Renal cortical epithelial cell (primary cell): ENCODE results near the gene NKAIN2. TPM values are rescaled to one million over a fixed set of nuclear protein-coding genes. Genes with fewer than 3 reads are reported as not detected.

Experiments
- DNase-seq: peaks from one replicate; pipeline ENCODE4 v3.0.0-alpha.2; 2011; ENCODE audit warnings: low read depth
- total RNA-seq: library from RNA; depleted of rRNA; stranded (reverse); fragments of >200 nt; gene quantifications from 2 replicates; pipeline ENCODE4 v1.2.3, GENCODE V29; 2014

NKAIN2 gene
- total RNA-seq, 1 donor from 2014 or later: not detected

GRCh38 chr6:124029567-124029966 lies 225.9 kb downstream of the NKAIN2 start:
- no peak for DNase-seq

- no peak for DNase-seq
Measured at GRCh38 chr6:124033501-124033900, 229.8 kb downstream of the NKAIN2 start.

GRCh38 chr6:124036384-124036783 lies 232.7 kb downstream of the NKAIN2 start:
- no peak for DNase-seq

- DNase-seq: peak; percentile 4
Measured at GRCh38 chr6:124040655-124041054, 237.0 kb downstream of the NKAIN2 start.

- no peak for DNase-seq
Measured at GRCh38 chr6:124052120-124052519, 248.5 kb downstream of the NKAIN2 start.

GRCh38 chr6:124053315-124053714 lies 249.7 kb downstream of the NKAIN2 start:
- DNase-seq: no peak

GRCh38 chr6:124054034-124054433 lies 250.4 kb downstream of the NKAIN2 start:
- DNase-seq: no peak

- no peak for DNase-seq
Measured at GRCh38 chr6:124055395-124055794, 251.7 kb downstream of the NKAIN2 start.

GRCh38 chr6:124055963-124056362 lies 252.3 kb downstream of the NKAIN2 start:
- DNase-seq: no peak

- DNase-seq: no peak
Measured at GRCh38 chr6:124056407-124057334, 253.0 kb downstream of the NKAIN2 start.

GRCh38 chr6:124057461-124057860 lies 253.8 kb downstream of the NKAIN2 start:
- DNase-seq: no peak

- DNase-seq: no peak
Measured at GRCh38 chr6:124064317-124065113, 260.9 kb downstream of the NKAIN2 start.

- DNase-seq: no peak
Measured at GRCh38 chr6:124066269-124066668, 262.6 kb downstream of the NKAIN2 start.

- no peak for DNase-seq
Measured at GRCh38 chr6:124066946-124067552, 263.4 kb downstream of the NKAIN2 start.

GRCh38 chr6:124069230-124069950 lies 265.7 kb downstream of the NKAIN2 start:
- DNase-seq: no peak

GRCh38 chr6:124073021-124073420 lies 269.4 kb downstream of the NKAIN2 start:
- peak; percentile 4 for DNase-seq

- no peak for DNase-seq
Measured at GRCh38 chr6:124073820-124074587, 270.3 kb downstream of the NKAIN2 start.

- no peak for DNase-seq
Measured at GRCh38 chr6:124074606-124075005, 270.9 kb downstream of the NKAIN2 start.

GRCh38 chr6:124076336-124077048 lies 272.8 kb downstream of the NKAIN2 start:
- DNase-seq: no peak

GRCh38 chr6:124078169-124078568 lies 274.5 kb downstream of the NKAIN2 start:
- DNase-seq: no peak
